HEK293 (cell line): ENCODE data around the gene OPN4.

Source experiments
- TCF7L2 ChIP-seq: IDR thresholded peaks from 2 replicates; pipeline ENCODE4 v1.6.1; 2011; ENCODE audit warnings: low read depth, mild to moderate bottlenecking, inconsistent platforms, low read length, moderate library complexity, borderline replicate concordance
- ZNF266 ChIP-seq: fragments of 450-650 bp; formaldehyde crosslinking; IDR thresholded peaks from 2 replicates; pipeline ENCODE4 v1.5.1; 2016; ENCODE audit warnings: missing biosample characterization, missing genetic modification characterization, low read depth
- ZNF830 ChIP-seq: fragments of 450-650 bp; IDR thresholded peaks from 2 replicates; pipeline ENCODE4 v1.5.0; 2018; ENCODE audit warnings: missing biosample characterization, missing genetic modification characterization, low read depth, mild to moderate bottlenecking, moderate library complexity
- TF ChIP-seq, protein P1 (sequence below): fragments of 450-650 bp; formaldehyde crosslinking; IDR thresholded peaks from 2 replicates; pipeline ENCODE4 v1.5.1; 2016; ENCODE audit warnings: missing biosample characterization, missing genetic modification characterization
- TF ChIP-seq, protein P2 (sequence below): sonication (generic); formaldehyde crosslinking; IDR thresholded peaks from 2 replicates; pipeline ENCODE4 v1.8.1; 2022; ENCODE audit warnings: mild to moderate bottlenecking, moderate library complexity, missing genetic modification reagents

DNA sequence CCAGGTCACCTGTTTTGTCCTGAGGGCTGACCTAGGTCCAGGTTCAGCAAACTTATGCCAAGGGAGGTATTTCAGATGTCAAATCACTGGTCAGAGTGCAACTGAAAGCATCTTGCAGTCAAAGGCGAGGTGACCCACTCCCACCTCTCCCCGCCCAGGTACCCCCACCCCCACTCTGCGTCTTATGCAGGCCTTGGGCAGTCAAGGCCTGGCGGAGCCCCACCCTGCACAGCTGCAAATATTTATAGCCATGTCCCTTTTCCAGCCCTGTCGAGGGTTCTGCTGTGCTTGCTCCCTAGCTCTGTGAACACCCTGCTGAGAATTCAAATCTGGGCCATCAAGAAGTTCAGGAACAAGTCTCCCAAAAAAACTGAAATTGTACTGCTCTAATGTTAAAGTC lies 61.5 kb downstream of the OPN4 start:
- TF ChIP-seq ZNF830 (tag by site-specific recombination): no peak
- TF ChIP-seq, protein P1, sequence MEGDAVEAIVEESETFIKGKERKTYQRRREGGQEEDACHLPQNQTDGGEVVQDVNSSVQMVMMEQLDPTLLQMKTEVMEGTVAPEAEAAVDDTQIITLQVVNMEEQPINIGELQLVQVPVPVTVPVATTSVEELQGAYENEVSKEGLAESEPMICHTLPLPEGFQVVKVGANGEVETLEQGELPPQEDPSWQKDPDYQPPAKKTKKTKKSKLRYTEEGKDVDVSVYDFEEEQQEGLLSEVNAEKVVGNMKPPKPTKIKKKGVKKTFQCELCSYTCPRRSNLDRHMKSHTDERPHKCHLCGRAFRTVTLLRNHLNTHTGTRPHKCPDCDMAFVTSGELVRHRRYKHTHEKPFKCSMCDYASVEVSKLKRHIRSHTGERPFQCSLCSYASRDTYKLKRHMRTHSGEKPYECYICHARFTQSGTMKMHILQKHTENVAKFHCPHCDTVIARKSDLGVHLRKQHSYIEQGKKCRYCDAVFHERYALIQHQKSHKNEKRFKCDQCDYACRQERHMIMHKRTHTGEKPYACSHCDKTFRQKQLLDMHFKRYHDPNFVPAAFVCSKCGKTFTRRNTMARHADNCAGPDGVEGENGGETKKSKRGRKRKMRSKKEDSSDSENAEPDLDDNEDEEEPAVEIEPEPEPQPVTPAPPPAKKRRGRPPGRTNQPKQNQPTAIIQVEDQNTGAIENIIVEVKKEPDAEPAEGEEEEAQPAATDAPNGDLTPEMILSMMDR (tag by site-specific recombination): no peak
- TF ChIP-seq ZNF266 (tag by site-specific recombination): no peak
- TF ChIP-seq TCF7L2: no peak
- TF ChIP-seq, protein P2, sequence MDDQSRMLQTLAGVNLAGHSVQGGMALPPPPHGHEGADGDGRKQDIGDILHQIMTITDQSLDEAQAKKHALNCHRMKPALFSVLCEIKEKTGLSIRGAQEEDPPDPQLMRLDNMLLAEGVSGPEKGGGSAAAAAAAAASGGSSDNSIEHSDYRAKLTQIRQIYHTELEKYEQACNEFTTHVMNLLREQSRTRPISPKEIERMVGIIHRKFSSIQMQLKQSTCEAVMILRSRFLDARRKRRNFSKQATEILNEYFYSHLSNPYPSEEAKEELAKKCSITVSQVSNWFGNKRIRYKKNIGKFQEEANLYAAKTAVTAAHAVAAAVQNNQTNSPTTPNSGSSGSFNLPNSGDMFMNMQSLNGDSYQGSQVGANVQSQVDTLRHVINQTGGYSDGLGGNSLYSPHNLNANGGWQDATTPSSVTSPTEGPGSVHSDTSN: no peak
